GM12891 (cell line): ENCODE measurements around the gene ZNF593.

Experiments used
- DNase-seq: peaks from one replicate; pipeline ENCODE4 v3.0.0; 2011; ENCODE audit warnings: low spot score; ENCODE audit not compliant: insufficient read length
- FAIRE-seq: peaks from 2 replicates; lab custom pipeline; 2011; peaks lifted over from hg19 to GRCh38; lab: Jason Lieb, UNC
- PAX5 ChIP-seq: IDR thresholded peaks from 2 replicates; pipeline ENCODE4 v1.6.1; 2011; ENCODE audit warnings: low read length, moderate library complexity, mild to moderate bottlenecking; ENCODE audit not compliant: insufficient read depth, severe bottlenecking
- POLR2A ChIP-seq: IDR thresholded peaks from 2 replicates; pipeline ENCODE4 v1.6.1; 2011; ENCODE audit warnings: low read depth, low read length, control low read depth
- POLR2AphosphoS5 ChIP-seq: IDR thresholded peaks from 2 replicates; pipeline ENCODE4 v1.6.1; 2011; ENCODE audit warnings: low read depth, low read length, control low read depth
- POU2F2 ChIP-seq: IDR thresholded peaks from 2 replicates; pipeline ENCODE4 v1.6.1; 2011; ENCODE audit warnings: low read depth, mild to moderate bottlenecking, control low read depth, low read length, moderate library complexity
- SPI1 ChIP-seq: IDR thresholded peaks from 2 replicates; pipeline ENCODE4 v1.6.1; 2011; ENCODE audit warnings: low read depth, low read length, control low read depth
- TAF1 ChIP-seq: IDR thresholded peaks from 2 replicates; pipeline ENCODE4 v1.6.1; 2011; ENCODE audit warnings: low read depth, low read length, control low read depth

ZNF593 gene

GRCh38 chr1:26127235-26128163, 42.2 kb upstream of the ZNF593 start:
- no peak for FAIRE-seq
- no peak for TF ChIP-seq POLR2AphosphoS5

GRCh38 chr1:26129778-26130177, 39.9 kb upstream of the ZNF593 start:
- DNase-seq (no peak), FAIRE-seq (no peak)
- TF ChIP-seq POLR2AphosphoS5: no peak
- no peak for TF ChIP-seq PAX5
- no peak for TF ChIP-seq TAF1
- no peak for TF ChIP-seq POU2F2
- no peak for TF ChIP-seq POLR2A
- TF ChIP-seq SPI1: no peak

More at GRCh38 chr1:26127235-26128163, 42.2 kb upstream of the ZNF593 start:
- DNase-seq: no peak

GRCh38 chr1:26130695-26131094, 39.0 kb upstream of the ZNF593 start:
- TF ChIP-seq POLR2AphosphoS5 (no peak), TAF1 (no peak), SPI1 (no peak), PAX5 (no peak), POU2F2 (no peak), POLR2A (no peak)
- DNase-seq: no peak
- FAIRE-seq: no peak

GRCh38 chr1:26132128-26132833, 37.4 kb upstream of the ZNF593 start:
- DNase-seq (no peak), FAIRE-seq (no peak)
- TF ChIP-seq TAF1 (no peak), POU2F2 (no peak), POLR2AphosphoS5 (no peak), POLR2A (no peak), PAX5 (no peak), SPI1 (no peak)

DNA sequence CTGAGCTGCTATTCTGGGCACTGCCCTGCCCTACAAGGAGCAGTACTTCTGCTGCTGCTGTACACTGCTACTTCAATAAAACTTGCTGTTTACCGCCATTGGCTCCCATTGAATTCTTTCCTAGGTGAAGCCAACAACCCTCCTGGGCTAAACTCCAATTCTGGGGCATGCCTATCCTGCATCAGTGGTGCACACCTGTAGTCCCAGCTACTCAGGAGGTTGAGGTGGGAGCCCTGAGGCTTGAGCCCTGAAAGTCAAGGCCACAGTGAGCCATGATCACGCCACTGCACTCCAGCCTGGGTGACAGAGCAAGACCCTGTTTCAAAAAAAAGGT, 36.9 kb upstream of the ZNF593 start:
- no peak for FAIRE-seq

DNA sequence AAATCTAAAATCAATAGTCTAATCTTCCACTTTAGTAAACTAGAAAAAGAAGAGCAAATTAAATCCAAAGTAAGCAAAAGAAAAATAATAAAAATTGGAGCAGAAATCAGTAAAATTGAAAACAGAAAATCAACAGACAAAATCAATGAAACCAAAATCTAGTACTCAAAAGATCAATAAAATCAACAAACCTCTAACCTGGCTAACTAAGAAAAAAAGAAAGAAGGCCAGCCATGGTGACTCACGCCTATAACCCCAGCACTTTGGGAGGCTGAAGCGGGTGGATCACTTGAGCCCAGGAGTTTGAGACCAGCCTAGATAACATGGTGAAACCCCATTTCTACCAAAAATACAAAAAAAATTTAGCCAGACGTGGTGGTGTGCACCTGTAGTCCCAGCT, 35.2 kb upstream of the ZNF593 start:
- DNase-seq: no peak
- TF ChIP-seq POLR2AphosphoS5 (no peak), POU2F2 (no peak), PAX5 (no peak), SPI1 (no peak), TAF1 (no peak), POLR2A (no peak)
- FAIRE-seq: no peak

More for the DNA sequence above, 36.9 kb upstream of the ZNF593 start:
- TF ChIP-seq TAF1 (no peak), PAX5 (no peak), SPI1 (no peak), POU2F2 (no peak), POLR2AphosphoS5 (no peak)
- DNase-seq: no peak

GRCh38 chr1:26138974-26139558, 30.6 kb upstream of the ZNF593 start:
- FAIRE-seq (no peak), DNase-seq (no peak)
- TF ChIP-seq SPI1: no peak
- no peak for TF ChIP-seq POLR2AphosphoS5
- no peak for TF ChIP-seq PAX5
- no peak for TF ChIP-seq POLR2A
- no peak for TF ChIP-seq POU2F2
- TF ChIP-seq TAF1: no peak

- no peak for TF ChIP-seq POLR2AphosphoS5
- TF ChIP-seq TAF1: no peak
- no peak for TF ChIP-seq SPI1
- TF ChIP-seq POU2F2: no peak
- TF ChIP-seq POLR2A: no peak
- no peak for TF ChIP-seq PAX5
- no peak for FAIRE-seq
- DNase-seq: no peak
These were observed 27.5 kb upstream of the ZNF593 start for GRCh38 chr1:26142159-26142558.
